ENCODE data around the gene GGA1. TPM values are rescaled to one million over a fixed set of nuclear protein-coding genes. Genes with fewer than 3 reads are reported as not detected.
A peak's percentile ranks its signal among the peaks of the same experiment; 100 is the strongest.

GGA1 gene
- total and polyA plus RNA-seq, 2 of the 4 experiments (the other 2 are of a cell fraction): 17.2 to 48.5 TPM

GRCh38 chr22:37640591-37641560, 32.2 kb downstream of the GGA1 start:
- H4K91ac ChIP-seq (ENCODE audit: insufficient read depth, low read depth, low read length): peak overlapping the region; percentile 63
- peaks cover 25% of the 10 kb centered on the region for H3K4me1 ChIP-seq (ENCODE audit: control insufficient read depth, insufficient read depth, low read length)
- peak overlapping the region; percentile 4; the same call in 1 of the 2 replicates for H3K18ac ChIP-seq (ENCODE audit: low read depth, low read length)
- in situ Hi-C loops (cut with MboI; ENCODE audit: low sequenced_read_pairs) (loop anchor here (5.0 kb wide), 1 partner anchor 151 kb away; no protein-coding TSS in a partner anchor), dilution Hi-C loops (cut with HindIII; ENCODE audit: low sequenced_read_pairs, unreplicated experiment) (no loop called here), intact Hi-C loops (cut with micrococcal nuclease) (loop anchor here (5.0 kb wide), 1 partner anchor 96 kb away; no protein-coding TSS in a partner anchor)
- no CpG with 5 or more reads among the region's 24 CpGs for WGBS, 2 experiments (ENCODE audit: extremely low coverage in 2 of 2, insufficient read length in 1 of 2)
- no peak overlapping the region for H2BK20ac ChIP-seq (ENCODE audit: low read depth, low read length)
- H3K4ac ChIP-seq (ENCODE audit: low read depth, low read length): peak overlapping the region; percentile 79
- peak overlapping the region; percentile 14 for H3K27ac ChIP-seq (ENCODE audit: insufficient read depth, low read length)
- H3K36me3 ChIP-seq (ENCODE audit: control insufficient read depth, insufficient read depth, low read length): peaks cover 25% of the 10 kb centered on the region
- no peaks in the 10 kb centered on the region for H3K9me1 ChIP-seq (ENCODE audit: insufficient read depth, low read length)
- POLR2A ChIA-PET (ENCODE audit: unreplicated experiment): interaction anchor here (1.4 kb wide), 1 partner anchor 40 kb away, joined by 15 read pairs; no protein-coding TSS in a partner anchor
- peak overlapping the region; percentile 4; the same call in 1 of the 3 replicates for H2BK15ac ChIP-seq (ENCODE audit: low read depth, low read length)
- peak overlapping the region; percentile 95 for H3K4me3 ChIP-seq (ENCODE audit: insufficient read depth, low read depth, low read length)
- H3K56ac ChIP-seq (ENCODE audit: extremely low read depth, insufficient read depth, low read length): no peak overlapping the region
- H3K9ac ChIP-seq (ENCODE audit: low read depth, low read length): peak overlapping the region; percentile 87
- H2AFZ ChIP-seq (replicated peaks; ENCODE audit: low read length, poor library complexity): peak overlapping the region; percentile 60
- H3K27me3 ChIP-seq (ENCODE audit: control insufficient read depth, insufficient read depth, low read length): no peaks in the 10 kb centered on the region
- peaks cover 0 to 69% of the 10 kb centered on the region in 2 experiments; a peak in 3 of 4 replicates for H3K79me1 ChIP-seq (ENCODE audit: low read depth in 1 of 2, low read length in 2 of 2)
- DNase-seq (no peak), ATAC-seq (ENCODE audit: low read depth) (no peak)
- H4K5ac ChIP-seq (ENCODE audit: low read depth, low read length): peak overlapping the region; percentile 45; the same call in 1 of the 2 replicates
- peak overlapping the region; percentile 28 for H2BK5ac ChIP-seq (ENCODE audit: low read depth, low read length, poor library complexity, severe bottlenecking)
- TF ChIP-seq CEBPB (IDR thresholded peaks at IDR 0.05; ENCODE audit: low read depth, low read length) (peak; percentile 39; the same call in 1 of the 2 replicates), NFE2L2 (IDR thresholded peaks at IDR 0.05; ENCODE audit: low read depth, low read length) (no peak)
- peak overlapping the region; percentile 83 for H3K14ac ChIP-seq (replicated peaks; ENCODE audit: low read depth, low read length)
- CTCF ChIA-PET: no interaction called here
- peak overlapping the region; percentile 95; the same call in 1 of the 2 replicates for H3K23ac ChIP-seq (ENCODE audit: low read depth, low read length)
- peak overlapping the region; percentile 99 for H3K4me2 ChIP-seq (ENCODE audit: low read depth, low read length)
- BruUV-seq (replicated peaks): no TSS peak
- H3K9me3 ChIP-seq (ENCODE audit: control insufficient read depth, insufficient read depth, low read length): no peaks in the 10 kb centered on the region
- peaks cover 9% of the 10 kb centered on the region for H4K20me1 ChIP-seq (ENCODE audit: insufficient read depth, low read length)
- H2AK5ac ChIP-seq (ENCODE audit: low read depth, low read length): peak overlapping the region; percentile 42
- peak overlapping the region in 1 of 2 experiments; percentile 40; a peak in 2 of 4 replicates for H4K8ac ChIP-seq (ENCODE audit: low read depth in 2 of 2, low read length in 2 of 2)
- 0 out of 2 replicates have a peak overlapping the region, but pooled peaks have one; percentile 38 for H2BK120ac ChIP-seq (ENCODE audit: low read depth, low read length)
- H2AK9ac ChIP-seq (replicated peaks; ENCODE audit: low read depth, low read length, poor library complexity): peak overlapping the region; percentile 74

Measured in IMR-90 (cell line).